HG02759 (cell line): ENCODE measurements around the gene ATAT1.
"Not testable (repeated sequence)": the region's sequence is repeated elsewhere in the genome, so short reads cannot be mapped to it uniquely, and the experiment has no call there.

Experiments
- ATAC-seq: cut with Tn5 transposase; IDR thresholded peaks from one replicate; pipeline ENCODE4 v1.9.1; 2021; ENCODE audit warnings: mild to moderate bottlenecking, moderate library complexity; ENCODE audit not compliant: unreplicated experiment

Gene ATAT1

DNA sequence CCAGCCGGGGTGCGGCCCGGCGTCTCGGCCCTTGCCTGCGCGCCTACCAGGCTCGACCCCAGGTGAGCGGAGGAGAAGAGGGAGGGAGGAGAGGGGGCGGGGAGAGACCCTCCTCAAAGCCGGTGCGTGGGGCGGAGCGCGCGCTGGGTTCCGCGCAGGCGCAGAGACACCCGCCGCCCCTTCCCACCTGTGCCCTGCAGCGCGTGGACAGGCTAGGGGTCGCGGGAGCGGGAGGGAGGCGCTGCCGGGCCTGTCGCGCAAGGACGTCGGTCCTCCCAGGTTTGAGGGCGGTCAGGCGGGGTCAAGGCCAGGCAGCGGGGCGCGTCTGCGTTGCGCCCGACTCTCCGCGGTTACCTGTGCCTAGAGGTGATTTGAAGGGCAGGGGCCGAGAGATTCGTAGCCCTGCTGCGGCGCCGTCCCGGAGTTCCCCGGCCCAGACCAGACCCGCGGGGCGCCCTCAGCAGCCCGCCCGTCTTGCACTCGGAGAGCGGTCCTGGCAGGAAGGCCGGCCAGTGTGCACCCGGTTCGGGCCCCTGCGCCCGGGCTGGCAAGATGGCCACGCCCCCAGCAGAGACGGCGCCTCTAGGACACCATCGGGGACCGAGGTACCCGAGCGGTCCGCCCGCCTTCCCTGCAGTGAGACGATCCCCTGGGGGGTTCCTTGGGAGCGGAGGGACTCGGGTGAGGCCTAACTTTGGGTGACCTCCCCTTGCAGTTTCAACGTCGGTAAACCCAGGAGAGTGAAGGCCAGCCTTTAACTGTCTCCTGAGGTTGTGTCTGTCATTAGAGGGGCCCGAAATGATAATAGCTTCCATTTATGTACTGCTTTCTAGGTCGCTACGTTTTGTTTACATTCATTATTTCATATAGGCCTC is 20.8 kb downstream of the ATAT1 start:
- ATAC-seq = peak; percentile 69

DNA sequence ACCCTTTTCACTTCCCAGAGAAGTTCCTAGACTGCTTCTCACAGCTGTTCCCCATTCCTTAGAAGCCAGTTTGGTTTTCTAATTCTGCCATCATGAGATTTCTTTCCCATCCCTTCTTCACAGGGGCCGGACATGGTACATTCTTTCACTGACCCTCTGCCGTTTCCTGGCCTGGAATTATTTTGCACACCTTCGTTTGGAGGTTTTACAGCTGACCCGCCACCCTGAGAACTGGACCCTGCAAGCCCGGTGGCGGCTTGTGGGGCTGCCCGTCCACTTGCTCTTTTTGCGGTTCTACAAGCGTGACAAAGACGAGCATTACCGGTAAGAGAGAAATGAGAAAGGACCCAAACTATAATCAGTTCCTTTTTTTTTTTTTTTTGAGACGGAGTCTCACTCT is 24.5 kb downstream of the ATAT1 start:
- ATAC-seq = no peak

DNA sequence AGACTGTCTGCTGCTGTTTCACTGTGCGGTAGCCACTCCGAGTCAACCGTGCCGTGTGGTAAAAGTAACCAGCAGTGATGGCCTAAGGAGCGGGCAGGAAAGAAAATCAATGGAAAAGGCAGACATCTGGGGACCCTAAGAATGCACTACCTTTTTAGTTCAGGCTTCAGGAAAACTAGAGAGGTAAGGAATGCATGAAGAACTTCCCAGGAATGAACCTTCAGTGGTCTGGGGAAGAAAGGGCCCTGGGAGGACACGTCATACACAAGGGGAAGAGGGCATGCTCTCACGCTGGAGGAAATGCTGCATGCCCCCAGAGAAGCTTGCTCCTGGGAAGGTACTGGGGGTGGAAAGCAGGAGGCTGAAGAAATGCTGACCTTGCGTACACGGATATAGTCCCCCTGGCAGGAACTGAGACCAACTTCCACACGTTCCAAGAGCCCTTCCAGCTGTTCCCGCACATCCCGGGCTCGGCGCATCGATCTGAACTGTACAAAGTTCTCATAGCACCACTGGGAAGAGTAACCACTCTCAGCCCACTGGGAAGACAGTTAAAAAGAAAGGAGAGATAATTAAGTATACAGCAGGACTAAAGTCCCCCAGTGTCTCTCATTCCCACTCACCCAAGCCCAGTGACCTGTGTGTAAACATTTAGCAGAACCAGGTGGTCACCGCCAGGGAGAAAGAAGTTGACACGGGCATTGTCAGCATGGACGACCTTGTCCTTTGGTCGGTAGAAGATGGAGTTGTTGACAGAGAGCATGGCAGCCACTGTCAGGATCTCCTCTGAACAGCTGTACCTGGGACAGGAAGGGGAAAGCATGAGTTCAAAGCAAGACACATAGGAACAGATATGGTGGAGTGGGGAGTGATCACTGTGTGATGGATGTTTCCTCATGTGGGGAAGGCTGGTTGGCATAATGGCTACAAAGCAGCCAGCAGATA is 28.4 kb downstream of the ATAT1 start:
- ATAC-seq = no peak

DNA sequence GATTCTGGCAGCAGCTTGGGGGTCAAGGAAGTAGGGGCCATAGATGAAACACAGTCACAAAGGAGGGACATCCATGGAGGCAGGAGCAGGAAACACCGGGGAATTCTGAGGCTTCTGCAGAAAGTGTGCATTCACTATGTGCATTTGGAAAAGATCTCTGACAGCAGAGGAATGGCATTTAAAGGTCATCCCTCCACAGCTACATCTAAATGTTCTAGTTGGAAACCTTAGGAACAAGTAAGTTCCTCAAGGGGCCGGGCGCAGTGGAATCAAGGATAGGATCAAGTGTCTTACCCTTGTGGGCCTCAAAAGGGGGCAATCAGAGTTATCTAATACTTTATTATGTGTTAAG is 29.0 kb downstream of the ATAT1 start:
- ATAC-seq = no peak

DNA sequence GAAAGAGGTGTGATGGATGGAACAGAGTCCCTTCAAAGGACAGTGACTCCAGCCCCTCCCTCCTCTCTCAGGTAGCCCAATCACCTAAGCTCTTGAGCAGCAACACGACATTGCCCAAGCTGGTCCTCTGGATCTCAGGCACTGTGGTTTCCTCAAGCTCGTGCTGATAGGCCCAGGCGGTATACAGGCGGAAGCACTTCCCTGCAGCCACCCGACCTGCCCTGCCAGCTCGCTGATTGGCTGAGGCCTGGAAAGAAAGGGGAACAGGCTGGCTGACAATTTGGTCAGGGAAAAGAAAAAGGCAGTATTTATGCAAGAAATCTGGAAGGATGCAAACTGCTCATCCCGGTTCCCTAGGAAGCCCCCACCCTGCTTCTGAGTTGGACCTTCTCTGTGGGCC is 29.8 kb downstream of the ATAT1 start:
- ATAC-seq = no peak

DNA sequence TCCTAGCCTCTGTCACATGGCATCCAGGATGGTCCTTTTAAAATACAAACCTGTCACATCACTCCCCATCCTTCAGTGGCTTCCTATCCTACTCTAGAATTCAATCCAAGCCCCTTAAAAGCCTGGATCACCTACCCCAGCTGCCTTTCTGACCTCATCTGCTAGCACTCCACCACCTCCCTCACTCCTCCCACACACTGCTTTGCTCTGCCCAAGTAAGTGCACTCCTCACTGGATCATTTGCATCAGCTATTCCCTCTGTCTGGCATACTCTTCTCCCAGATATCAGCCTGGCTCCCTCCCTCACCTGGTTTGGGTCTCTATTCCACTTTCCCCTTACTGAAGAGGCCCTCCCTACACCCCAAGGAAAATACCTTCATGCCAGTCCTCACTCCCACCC is 30.8 kb downstream of the ATAT1 start:
- no peak for ATAC-seq

DNA sequence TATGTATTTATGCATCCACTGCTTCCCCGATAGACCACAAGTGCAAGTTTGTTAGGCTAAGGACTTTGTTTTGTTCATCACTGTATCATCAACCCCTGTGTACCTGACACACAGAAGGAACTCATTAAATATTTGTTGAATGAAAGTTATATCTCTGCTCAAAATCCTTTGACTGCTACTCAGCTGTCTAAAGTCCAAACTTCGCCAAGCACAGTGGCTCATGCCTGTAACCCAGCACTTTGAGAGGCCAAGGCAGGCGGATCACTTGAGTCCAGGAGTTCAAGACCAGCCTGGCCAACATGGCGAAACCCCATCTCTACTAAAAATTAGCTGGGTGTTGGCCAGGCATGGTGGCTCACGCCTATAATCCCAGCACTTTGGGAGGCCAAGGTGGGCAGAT is 31.2 kb downstream of the ATAT1 start:
- not testable (repeated sequence) for ATAC-seq

DNA sequence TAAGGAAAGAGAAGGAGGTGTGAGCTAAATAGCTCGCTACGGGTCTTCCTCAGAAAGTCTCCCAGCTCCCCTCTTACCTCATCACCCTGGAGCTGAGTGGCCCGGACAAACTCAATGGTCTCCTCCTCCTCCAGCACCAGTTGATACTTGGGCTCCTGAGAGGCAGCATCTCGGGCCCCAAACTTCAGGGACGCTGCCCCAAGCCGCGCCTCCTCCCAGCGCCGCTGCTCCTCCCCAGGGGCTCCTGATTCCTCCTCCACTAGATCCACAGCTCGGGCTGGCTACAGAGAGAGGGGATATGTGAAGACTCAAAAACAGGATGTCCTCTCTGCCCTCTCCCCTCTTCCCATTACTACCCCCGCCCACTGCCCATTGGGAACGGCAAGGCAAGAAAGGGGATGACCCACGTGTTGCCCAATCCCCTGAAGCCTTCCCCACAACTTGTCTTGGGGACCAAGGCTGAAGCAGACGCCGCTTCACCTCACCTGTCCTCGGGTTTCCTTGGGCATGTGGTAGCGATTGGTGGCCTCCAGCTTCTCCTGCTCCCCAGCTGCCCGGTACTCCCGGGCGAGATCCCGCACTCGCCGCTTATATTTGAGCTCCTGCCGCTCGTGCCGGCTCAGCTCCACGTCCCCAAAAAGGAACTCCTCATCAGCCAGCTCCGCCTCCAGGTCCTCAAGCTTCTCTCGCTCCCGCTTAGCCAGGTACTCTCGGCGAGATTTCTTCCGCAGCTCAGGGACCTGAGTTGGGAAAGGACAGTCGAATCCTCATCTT is 38.5 kb downstream of the ATAT1 start:
- no peak for ATAC-seq

DNA sequence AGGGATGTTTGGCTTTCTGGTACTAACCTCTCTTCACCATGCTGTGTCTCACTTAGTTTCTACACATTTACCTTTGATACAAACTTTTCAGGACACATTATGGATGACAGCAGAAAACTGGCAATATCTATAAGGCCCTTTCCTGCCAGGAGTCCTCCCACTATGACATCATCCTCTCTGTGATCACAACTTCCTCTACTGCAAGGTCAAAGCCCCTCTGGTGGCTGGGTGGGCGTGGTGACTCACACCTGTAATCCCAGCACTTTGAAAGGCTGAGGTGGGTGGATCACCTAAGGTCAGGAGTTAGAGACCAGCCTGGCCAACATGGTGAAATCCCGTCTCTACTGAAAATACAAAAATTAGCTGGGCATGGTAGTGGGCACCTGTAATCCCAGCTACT is 39.6 kb downstream of the ATAT1 start:
- ATAC-seq = not testable (repeated sequence)

DNA sequence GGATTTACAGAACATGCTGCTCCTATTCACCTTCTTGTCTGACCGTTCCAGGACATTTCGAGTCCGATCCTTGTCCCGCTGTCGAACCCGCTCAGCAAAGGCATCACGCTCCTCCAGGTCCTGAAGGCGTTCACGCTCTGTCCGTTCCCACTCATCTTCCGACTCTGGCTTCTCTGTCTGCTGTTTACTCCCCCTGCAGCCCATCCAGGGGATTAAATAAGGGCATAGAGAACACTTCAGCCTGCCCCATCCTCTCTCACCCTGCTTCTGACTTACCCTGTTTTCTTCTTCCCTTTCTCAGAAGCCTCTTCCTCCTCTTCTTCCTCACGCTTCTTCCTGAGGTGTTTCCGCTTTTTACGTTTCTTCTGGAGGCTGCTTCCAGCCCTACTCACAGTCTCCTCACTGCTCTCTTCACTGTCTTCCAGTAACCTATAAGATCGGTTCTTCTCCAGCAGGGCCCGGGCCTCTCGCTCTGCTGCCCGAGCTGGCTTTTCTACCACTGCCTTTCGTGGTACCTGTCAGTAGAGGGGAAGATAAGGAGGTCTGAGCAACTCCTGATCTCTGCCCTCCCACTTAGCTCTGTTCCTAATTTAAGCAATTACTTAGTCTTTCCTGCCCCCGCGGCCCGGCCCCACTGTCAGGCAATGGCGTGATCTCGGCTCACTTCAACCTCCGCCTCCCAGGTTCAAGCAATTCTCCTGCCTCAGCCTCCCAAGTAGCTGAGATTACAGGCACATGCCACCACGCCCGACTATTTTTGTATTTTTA is 44.3 kb downstream of the ATAT1 start:
- no peak for ATAC-seq

DNA sequence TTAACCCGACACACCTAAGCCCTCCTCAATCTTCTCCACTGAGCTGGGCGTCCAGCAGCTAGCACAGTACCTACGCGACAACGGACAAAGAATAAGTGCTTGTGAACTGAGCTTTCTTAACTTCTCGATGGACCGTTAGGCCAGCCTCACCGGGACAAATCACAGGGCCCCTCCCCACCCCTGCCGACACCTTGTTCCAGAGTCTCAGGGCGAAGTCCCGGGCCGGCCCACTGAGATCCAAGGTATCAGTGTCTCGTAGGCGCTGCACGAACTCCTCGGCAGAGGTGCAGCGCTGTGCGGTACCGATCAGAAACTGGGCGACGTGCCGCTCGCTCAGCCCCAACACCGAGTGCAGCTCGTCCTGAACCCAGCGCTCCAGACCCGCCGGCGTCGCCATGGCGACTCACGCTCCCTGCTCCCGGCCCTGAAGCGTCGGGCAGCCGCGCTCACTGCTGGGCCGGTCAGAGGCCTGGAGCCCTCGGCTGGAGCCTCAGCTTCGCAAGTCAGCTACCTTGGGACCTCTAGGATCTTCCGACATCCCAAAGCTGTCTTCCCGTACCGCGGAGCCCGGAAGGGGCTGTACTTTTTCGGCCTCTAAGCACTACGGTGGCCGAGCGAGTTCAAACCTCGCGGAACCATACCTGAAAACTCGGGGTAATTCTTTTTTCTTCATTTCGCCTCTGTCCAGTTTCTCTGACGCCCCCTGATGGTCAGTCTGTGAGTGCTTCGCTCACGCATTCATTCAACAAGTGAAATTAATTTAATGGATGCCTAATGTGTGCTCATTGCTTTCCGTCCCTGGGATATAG is 46.0 kb downstream of the ATAT1 start, which contains the start of gene DHX16:
DHX16 (minus strand) TSS at position 562 of the 809 bp plus-strand sequence; CDS start at position 397, 165 bp downstream.
- ATAC-seq = peak; percentile 78

DNA sequence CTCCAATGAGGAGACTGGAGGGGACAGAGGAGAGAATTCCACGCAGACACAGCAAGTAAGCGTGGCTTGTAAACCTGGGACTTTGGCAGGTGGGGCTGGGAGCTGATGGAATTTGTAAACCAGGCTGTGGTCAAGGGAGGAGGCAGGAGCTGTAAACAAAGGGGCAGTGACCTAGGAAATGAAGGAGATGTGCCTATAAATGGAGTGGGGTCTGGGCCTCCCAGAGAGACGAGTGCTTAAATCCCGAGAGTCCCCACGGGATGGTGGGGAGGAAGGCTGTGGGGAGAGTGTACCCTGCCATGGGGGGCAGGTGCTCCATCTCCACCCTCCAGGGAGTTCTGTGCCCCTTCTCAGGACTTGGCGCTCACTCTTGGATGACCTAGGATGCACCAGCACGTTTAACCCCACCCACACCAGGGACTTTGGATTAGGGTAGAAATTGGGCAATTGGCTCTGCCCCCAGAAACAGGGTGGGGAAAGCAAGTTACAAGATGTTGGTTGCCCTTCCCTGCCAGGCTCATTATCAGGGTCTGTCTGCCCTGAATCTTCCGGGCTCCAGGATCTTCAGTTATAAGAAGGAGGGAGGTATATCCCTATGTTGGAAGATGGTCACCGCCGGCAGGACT is 50.1 kb downstream of the ATAT1 start:
- no peak for ATAC-seq

DNA sequence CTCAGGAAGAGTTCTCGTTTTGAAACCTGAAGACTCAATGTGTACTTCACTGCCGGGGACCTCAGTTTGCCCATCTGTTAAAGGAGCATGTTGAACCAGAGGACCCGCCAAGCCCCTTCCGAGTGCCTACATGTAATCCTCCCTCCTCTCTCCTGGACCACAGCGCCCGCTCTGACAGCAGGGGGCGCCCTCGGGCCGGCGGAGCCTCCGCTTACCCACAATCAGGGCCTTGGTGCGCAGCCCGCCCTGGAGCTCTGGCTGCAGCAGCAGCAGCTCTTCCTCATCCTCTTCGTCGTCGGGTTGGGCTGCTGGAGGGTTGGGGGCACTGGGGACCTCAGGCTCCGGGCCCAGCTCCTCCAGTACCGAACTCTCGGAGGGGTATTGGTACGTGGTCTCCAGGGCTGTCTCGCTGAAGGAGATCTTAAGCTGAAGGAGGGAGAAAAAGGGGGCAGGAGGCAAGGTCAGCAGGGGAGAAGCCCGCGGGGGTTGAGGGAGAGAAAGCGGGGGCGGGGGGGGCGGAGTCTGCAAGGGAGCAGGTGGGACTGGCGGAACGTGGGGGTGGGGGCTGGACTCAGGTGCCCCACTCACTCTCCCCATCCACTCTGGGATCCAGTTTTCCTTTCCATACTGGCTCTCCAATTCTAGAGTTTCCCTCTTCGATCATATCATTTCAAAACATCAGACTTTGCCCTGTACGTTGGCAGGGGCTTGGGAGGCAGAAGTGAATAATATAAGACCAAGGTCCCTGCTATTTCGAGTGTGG is 52.5 kb downstream of the ATAT1 start:
- peak; percentile 47 for ATAC-seq

DNA sequence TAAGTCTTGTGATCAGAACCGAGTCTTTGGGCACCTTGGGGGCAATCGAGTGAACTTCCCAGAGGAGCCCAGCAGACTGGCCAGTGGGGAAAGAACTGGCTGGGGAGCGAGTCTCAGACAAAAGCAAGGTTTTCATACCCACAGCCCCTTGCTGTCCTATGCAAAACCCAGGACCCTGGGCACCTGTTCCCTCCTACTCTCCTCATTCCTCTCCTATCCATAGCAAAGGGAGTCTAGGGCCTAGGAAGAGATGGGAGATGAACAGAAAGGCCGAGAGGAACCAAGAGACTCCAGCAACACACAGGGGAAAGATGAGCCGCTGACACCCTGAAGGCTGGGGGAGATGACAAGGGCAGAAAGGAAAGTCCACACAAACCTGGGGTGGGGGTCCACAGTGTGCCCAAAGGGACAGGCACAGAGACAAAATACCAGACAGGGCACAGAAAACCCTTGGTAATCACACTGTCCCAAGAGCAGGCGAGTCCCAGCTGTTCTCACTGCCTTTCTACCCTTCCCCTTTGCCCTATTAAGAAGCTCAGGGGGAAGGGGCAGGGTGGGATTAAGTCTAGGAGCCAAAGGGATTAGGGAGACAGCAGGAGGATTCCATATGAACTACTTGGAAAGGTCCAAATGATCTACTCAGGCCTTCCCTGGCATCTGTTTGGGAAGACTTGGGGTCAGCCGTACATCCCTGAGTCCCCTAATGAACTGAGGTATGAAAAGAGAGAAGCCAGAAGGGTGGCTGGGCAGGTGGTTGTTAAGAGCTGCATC is 53.3 kb downstream of the ATAT1 start:
- no peak for ATAC-seq

DNA sequence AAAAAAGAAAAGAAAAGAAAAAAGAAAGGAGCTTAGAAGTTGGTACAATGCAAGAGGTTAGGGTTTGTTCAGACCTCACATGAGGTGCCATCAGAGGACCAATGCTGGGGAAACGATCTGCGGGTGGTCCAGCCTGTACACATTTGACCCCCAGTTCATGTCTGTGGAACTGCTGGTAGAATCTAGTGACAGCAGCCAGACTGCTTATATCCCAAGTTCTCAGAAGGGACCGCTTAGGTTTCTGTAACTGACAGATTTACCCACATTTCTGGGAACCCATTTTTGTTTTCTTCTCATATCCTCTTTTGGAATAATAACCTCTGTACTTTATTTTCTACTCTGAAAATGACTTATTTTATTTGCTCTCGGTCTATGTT is 55.1 kb downstream of the ATAT1 start:
- ATAC-seq = no peak

DNA sequence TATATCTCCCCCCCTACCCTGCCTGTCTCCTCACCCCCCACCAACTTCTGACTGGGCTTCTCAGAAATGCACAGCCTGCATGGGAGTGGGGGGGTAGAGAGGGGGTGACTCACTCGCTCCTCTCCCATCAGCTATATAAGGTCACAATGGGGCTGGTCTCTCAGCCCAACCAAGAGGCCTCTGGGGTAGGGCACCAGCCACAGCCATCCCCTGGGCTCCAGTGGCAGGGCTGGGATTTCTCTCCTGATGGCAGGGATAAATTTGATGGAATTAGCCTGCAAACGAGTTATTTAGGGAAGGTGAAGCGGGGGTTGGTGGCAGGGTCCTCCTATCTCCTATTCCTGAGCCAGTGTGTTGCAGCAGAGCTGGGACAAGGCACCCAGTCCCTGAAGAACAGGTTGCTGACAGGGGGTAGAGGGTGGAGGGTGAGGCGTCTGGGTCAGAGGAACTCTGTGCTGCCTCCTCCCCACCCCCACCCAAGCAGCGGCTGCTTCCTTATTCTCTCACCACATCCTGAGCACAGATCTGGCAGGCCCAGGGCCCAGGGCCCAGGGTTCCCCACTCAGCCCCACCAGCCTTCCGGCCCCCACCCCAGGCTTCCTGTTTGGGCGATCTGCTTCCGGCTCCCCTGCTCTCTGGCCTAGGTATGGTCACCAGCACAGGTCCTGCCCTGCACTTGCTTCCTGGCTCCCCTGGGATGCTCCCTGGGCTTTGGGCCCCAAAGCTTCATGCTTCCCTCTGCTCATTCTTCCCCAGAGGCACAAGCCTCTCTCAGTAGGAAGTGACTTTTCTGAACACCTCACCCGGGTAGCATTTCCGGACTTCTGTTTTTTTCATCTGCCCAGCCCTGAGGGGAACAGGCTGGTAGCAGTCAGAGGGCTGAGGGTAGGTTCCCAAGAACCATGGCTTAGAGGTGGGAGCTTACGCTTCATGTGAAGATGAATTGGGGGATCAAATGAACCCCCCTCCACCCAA is 55.8 kb downstream of the ATAT1 start:
- peak; percentile 43 for ATAC-seq
